Spleen (tissue), 11 donors: Measurements from ENCODE around the gene GRM1. TPM values are rescaled to one million over a fixed set of nuclear protein-coding genes. Genes with fewer than 3 reads are reported as not detected.

Source experiments
- DNase-seq: peaks from one replicate; pipeline ENCODE4 v3.0.0-alpha.2; 2020
- H3K27ac ChIP-seq, 8 donors: fragments of 200-600 bp; sonication (generic) in 7 of 8; 1 replicate in 4 of 8; 2 replicates in 4 of 8; pipeline versions ENCODE4 v1.5.0 to v1.8.0; 2016 to 2021; ENCODE audit warnings: inconsistent platforms in 4 of 8, mild to moderate bottlenecking in 4 of 8, moderate library complexity in 1 of 8
- H3K27me3 ChIP-seq, 7 donors: fragments of 200-600 bp; sonication (generic) in 6 of 7; replicated peaks in 1 of 7; 1 replicate in 4 of 7; 2 replicates in 3 of 7; pipeline versions ENCODE4 v1.5.0 to v1.8.0; 2016 to 2021; ENCODE audit warnings: inconsistent platforms in 3 of 7, mild to moderate bottlenecking in 1 of 7
- H3K36me3 ChIP-seq, 6 donors: fragments of 200-600 bp; sonication (generic) in 5 of 6; 1 replicate in 4 of 6; 2 replicates in 2 of 6; pipeline versions ENCODE4 v1.5.0 to v1.8.0; 2016 to 2021; ENCODE audit warnings: inconsistent platforms in 2 of 6
- H3K4me1 ChIP-seq, 6 donors: fragments of 200-600 bp; sonication (generic) in 5 of 6; 1 replicate in 3 of 6; 2 replicates in 3 of 6; pipeline versions ENCODE4 v1.5.0 to v1.8.0; 2016 to 2021; ENCODE audit warnings: inconsistent platforms in 3 of 6
- H3K4me3 ChIP-seq, 8 donors: fragments of 200-600 bp; sonication (generic) in 7 of 8; 1 replicate in 4 of 8; 2 replicates in 4 of 8; pipeline versions ENCODE4 v1.5.0 to v1.8.0; 2016 to 2021; ENCODE audit warnings: inconsistent platforms in 4 of 8, mild to moderate bottlenecking in 4 of 8, moderate library complexity in 2 of 8
- H3K9me3 ChIP-seq, 8 donors: fragments of 200-600 bp; sonication (generic) in 7 of 8; 1 replicate in 4 of 8; 2 replicates in 4 of 8; pipeline versions ENCODE4 v1.5.0 to v1.8.0; 2016 to 2021; ENCODE audit warnings: inconsistent platforms in 4 of 8
- CTCF ChIP-seq, 11 experiments: fragments of 200-600 bp in 7 of 11; fragments of 450-650 bp in 4 of 11; sonication (generic) in 4 of 11; IDR thresholded peaks in 8 of 11; conservative IDR thresholded peaks in 3 of 11; 1 replicate in 7 of 11; 2 replicates in 4 of 11; pipeline versions ENCODE4 v1.4.0 to v1.8.0; 2016 to 2021; ENCODE audit warnings: antibody characterized with exemption in 11 of 11, inconsistent platforms in 4 of 11, mild to moderate bottlenecking in 1 of 11
- POLR2A ChIP-seq, 3 donors: fragments of 450-650 bp; IDR thresholded peaks; one replicate each; pipeline ENCODE4 v1.5.1; 2017; ENCODE audit warnings: antibody characterized with exemption in 3 of 3, mild to moderate bottlenecking in 1 of 3
- POLR2AphosphoS5 ChIP-seq, 3 donors: sonication (generic); formaldehyde crosslinking; IDR thresholded peaks; one replicate each; pipeline ENCODE4 v1.5.1; 2017; ENCODE audit warnings: antibody characterized with exemption in 3 of 3
- WGBS, 5 donors: extraction: QIAGEN DNeasy Blood & Tissue Kit in 3 of 5; methylation state at CpG; one replicate each; pipeline versions ENCODE4 v1.1.5 to v1.1.7; 2013 to 2018; 5-methylcytosine and 5-hydroxymethylcytosine counted together
- intact Hi-C: fragments of 100-400 bp; cut with DNase I; formaldehyde crosslinking; loops from one replicate; pipeline ENCODE4 v1.15.0; 2023; ENCODE audit warnings: low total_unique reads
- polyA plus RNA-seq, 3 donors: library from polyadenylated mRNA; stranded (reverse); fragments of 200-250 nt; gene quantifications; one replicate each; pipeline ENCODE4 v1.2.1, GENCODE V29; 2013
- total RNA-seq, 7 donors: library from RNA; depleted of rRNA in 3 of 7; stranded (reverse); fragments of >200 nt in 3 of 7; fragmentation: NEBNext Ultra II Directional in 4 of 7; extraction: Animal tissue kit (Norgen Biotek cat#: 25700) in 4 of 7; gene quantifications; one replicate each; pipeline versions ENCODE4 v1.1.0 to v1.2.1, GENCODE V29; 2016 to 2021
- donor health status: healthy with polysubstance abuse.
- donor health status: DM: no; HTN: no; CAD: no; lungs with moderate emphysema.
- donor health status: DM: no; HTN: no; CAD: no.
- donor health status: Bipolar disorder and iron deficiency.
- donor health status: healthy.
- donor health status: DM: no; HTN: no; CAD: no.
- donor health status: DM: yes; HTN: yes; CAD: no.

Gene GRM1
- total and polyA plus RNA-seq, 10 donors: under 0.01 to 0.19 (median 0.09) TPM; not detected in 3

- Histone ChIP-seq H3K4me3 (no peak overlapping the region), H3K4me1 (no peaks in the 10 kb centered on the region), H3K36me3 (no peaks in the 10 kb centered on the region), H3K9me3 (no peaks in the 10 kb centered on the region), H3K27ac (no peak overlapping the region), H3K27me3 (no peaks in the 10 kb centered on the region)
- TF ChIP-seq POLR2A (IDR thresholded peaks at IDR 0.05) (no peak), CTCF (IDR thresholded peaks at IDR 0.05 in 8 of 11, conservative IDR thresholded peaks at IDR 0.05 in 3 of 11) (no peak), POLR2AphosphoS5 (IDR thresholded peaks at IDR 0.05) (no peak)
- intact Hi-C loops: no loop called here
- WGBS, 5 donors: 76 to 88% (median 77%) methylated on average over 3 of the region's 3 CpGs
- no peak for DNase-seq
Measured at GRCh38 chr6:146189131-146189530, 160.3 kb downstream of the GRM1 start.

- Histone ChIP-seq H3K4me1 (no peaks in the 10 kb centered on the region), H3K4me3 (no peak overlapping the region), H3K27me3 (no peaks in the 10 kb centered on the region), H3K36me3 (no peaks in the 10 kb centered on the region), H3K9me3 (no peaks in the 10 kb centered on the region), H3K27ac (no peak overlapping the region)
- DNase-seq: no peak
- WGBS, 5 donors: 73 to 92% (median 82%) methylated on average over 2 of the region's 2 CpGs
- TF ChIP-seq POLR2A (IDR thresholded peaks at IDR 0.05): no peak
- no peak for TF ChIP-seq CTCF (IDR thresholded peaks at IDR 0.05 in 8 of 11, conservative IDR thresholded peaks at IDR 0.05 in 3 of 11)
- no peak for TF ChIP-seq POLR2AphosphoS5 (IDR thresholded peaks at IDR 0.05)
- intact Hi-C loops: no loop called here
Measured at GRCh38 chr6:146190581-146190980, 161.7 kb downstream of the GRM1 start.

- no peak for DNase-seq
- no peak overlapping the region for H3K27ac ChIP-seq
- H3K27me3 ChIP-seq: no peaks in the 10 kb centered on the region
- H3K4me3 ChIP-seq: no peak overlapping the region
- no peaks in the 10 kb centered on the region for H3K9me3 ChIP-seq
- intact Hi-C loops: no loop called here
- WGBS, 5 donors: 78 to 90% (median 84%) methylated on average over 3 of the region's 3 CpGs
- H3K4me1 ChIP-seq: no peaks in the 10 kb centered on the region
- H3K36me3 ChIP-seq: no peaks in the 10 kb centered on the region
- TF ChIP-seq POLR2AphosphoS5 (IDR thresholded peaks at IDR 0.05): no peak
- TF ChIP-seq POLR2A (IDR thresholded peaks at IDR 0.05): no peak
- no peak for TF ChIP-seq CTCF (IDR thresholded peaks at IDR 0.05 in 8 of 11, conservative IDR thresholded peaks at IDR 0.05 in 3 of 11)
Measured at GRCh38 chr6:146191166-146191565, 162.3 kb downstream of the GRM1 start.

GRCh38 chr6:146191612-146192011, 162.8 kb downstream of the GRM1 start:
- 56 to 62% (median 57%) methylated on average over 2 of the region's 2 CpGs for WGBS, 5 donors
- TF ChIP-seq POLR2AphosphoS5 (IDR thresholded peaks at IDR 0.05) (no peak), CTCF (IDR thresholded peaks at IDR 0.05 in 8 of 11, conservative IDR thresholded peaks at IDR 0.05 in 3 of 11) (no peak)
- no peaks in the 10 kb centered on the region for H3K9me3 ChIP-seq
- H3K36me3 ChIP-seq: no peaks in the 10 kb centered on the region
- H3K27me3 ChIP-seq: no peaks in the 10 kb centered on the region
- H3K4me3 ChIP-seq: no peak overlapping the region
- no peak for DNase-seq
- no peak overlapping the region for H3K27ac ChIP-seq
- no peaks in the 10 kb centered on the region for H3K4me1 ChIP-seq
- intact Hi-C loops: no loop called here
